ENCODE data around the gene RASGRF2.
"Not testable (repeated sequence)": the region's sequence is repeated elsewhere in the genome, so short reads cannot be mapped to it uniquely, and the experiment has no call there.

RASGRF2 gene

GRCh38 chr5:80987078-80987766, 27.1 kb downstream of the RASGRF2 start:
- DNase-seq: no peak

GRCh38 chr5:80988419-80988935, 28.3 kb downstream of the RASGRF2 start:
- no peak for DNase-seq

- DNase-seq: no peak
Measured at GRCh38 chr5:80989883-80990282, 29.7 kb downstream of the RASGRF2 start.

DNA sequence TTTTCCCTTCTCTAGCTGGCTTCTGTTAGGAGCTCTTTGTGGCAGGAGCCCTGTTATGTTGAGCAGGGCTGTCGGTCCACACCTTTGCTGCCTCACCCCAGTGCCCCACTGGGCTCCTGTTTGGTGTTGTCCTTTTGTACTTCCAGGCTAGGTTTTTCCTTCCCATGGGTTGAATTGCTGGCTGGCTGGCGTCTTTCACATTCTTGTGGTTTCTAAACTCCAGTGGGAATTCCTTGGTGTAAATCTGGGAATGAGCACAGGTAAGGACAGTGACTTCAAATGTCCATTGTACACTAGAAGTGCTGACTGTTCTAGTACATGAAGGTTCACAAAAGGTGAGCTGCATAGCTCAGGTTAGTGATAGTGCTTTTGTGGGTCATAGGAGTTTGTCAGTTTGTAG, 30.4 kb downstream of the RASGRF2 start:
- DNase-seq: no peak

DNA sequence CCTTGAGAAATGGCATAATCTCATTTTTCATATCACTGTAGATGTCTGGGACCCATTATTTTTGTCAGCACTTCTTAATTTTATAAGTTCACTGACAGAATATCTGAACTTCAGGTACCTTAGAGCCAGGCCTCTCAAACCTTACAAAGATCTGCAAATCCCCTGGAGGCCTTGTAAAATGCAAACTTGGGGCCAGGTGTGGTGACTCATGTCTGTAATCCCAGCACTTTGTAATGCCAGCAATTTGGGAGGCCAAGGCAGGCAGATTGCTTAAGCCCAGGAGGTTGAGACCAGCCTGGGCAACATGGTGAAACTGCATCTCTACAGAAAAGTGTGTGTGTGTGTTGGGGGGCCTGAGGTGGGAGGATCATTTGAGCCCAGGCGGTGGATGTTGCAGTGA, 30.8 kb downstream of the RASGRF2 start:
- no peak for DNase-seq

DNA sequence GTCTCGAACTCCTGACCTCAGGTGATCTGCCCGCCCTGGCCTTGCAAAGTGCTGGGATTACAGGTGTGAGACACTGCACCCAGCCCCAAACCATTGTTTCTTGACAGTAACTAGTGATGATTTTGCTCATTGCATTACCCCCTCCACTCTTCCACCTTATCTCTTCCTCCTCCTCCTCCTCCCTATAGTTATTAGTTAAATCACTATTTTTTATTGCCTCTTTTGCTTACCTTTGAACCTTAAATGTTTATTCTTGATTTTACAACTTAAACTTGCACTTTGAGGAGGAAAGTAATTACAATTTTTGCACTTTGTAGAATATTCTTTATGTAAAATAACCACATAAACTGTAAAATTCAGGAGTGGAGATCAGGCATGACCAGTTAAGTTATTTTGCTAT, 35.7 kb downstream of the RASGRF2 start:
- no peak for DNase-seq

DNA sequence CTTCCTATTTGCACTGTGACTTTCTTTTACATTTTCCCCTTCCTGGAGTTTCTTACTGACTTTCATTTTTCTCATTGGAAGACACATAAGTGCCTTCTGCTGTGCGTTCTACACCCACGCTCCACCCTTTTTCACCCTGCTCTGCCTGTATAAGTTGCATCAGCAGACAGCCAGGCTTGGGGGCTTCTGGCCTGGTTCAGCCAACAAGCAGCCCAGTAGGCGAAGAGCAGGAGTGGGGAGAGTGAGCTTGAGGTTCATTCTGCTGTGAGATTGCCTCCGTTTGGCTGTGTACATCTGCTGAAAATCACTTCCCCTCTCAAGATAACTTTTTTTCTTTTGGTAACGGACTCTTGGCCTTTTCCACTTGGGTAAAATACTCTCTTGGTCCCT, 38.4 kb downstream of the RASGRF2 start:
- DNase-seq: no peak

- no peak for DNase-seq
Measured at GRCh38 chr5:81003811-81004386, 43.7 kb downstream of the RASGRF2 start.

DNA sequence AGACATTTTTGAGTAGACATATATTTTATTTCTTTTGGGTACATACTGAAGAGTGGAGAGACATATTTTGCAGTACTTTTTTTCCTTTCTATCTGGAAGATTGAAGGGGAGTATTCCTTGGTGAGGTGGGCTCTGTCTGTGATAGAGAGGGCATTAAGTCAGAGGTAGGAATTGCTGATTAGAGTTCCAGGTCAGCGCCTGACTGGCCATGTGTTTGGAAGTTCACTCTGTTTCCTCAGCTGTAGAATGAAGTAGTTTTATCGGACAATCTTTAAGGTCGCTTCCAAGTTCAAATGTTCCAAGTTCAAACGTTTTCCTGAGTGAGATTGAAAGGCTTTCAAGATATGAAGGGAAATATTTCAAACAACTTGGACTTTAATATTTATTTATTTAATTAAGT, 45.5 kb downstream of the RASGRF2 start:
- DNase-seq: no peak

GRCh38 chr5:81006231-81006630, 46.1 kb downstream of the RASGRF2 start:
- no peak for DNase-seq

GRCh38 chr5:81006947-81007636, 46.9 kb downstream of the RASGRF2 start:
- DNase-seq: no peak

DNA sequence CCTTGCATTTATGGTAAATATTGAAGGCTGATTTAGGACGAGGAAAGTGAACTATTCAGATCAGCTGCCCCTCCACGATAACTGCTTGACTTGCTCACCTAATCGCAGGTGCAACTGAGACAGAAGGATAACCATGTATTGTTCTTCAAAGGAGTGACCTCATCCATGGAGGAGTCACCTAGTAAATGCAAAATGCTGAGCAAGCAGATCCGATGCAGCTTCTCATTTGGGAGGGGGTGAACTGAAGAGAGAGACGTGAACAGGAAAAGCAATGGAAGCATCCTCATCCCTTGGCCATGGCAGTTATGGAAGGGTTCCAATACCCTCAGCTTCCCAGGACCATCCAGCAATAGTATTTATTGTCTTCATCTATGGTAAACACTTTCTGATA, 47.5 kb downstream of the RASGRF2 start:
- no peak for DNase-seq

GRCh38 chr5:81010336-81011169, 50.4 kb downstream of the RASGRF2 start:
- no peak for DNase-seq

GRCh38 chr5:81014348-81014747, 54.2 kb downstream of the RASGRF2 start:
- no peak for DNase-seq

GRCh38 chr5:81016116-81016515, 56.0 kb downstream of the RASGRF2 start:
- DNase-seq: no peak

DNA sequence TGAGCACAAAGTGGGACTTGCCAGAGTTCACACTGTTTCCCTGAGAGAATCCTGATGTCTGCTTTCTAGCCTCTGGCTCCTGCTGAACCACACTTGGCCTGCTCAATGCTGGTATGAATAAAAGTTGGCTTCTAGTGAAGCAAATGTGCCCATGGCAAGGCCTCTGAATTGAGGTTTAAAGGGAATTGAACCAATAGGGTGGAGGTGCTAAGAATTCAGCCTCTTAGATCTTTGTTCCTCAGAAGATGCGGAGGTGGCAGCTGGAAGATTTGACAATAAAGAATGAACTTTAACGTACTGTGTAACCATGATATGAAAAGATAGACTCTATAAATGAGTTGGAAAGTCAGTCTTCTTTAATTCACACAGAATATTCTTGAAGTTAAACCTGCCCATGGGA, 57.2 kb downstream of the RASGRF2 start:
- no peak for DNase-seq

DNA sequence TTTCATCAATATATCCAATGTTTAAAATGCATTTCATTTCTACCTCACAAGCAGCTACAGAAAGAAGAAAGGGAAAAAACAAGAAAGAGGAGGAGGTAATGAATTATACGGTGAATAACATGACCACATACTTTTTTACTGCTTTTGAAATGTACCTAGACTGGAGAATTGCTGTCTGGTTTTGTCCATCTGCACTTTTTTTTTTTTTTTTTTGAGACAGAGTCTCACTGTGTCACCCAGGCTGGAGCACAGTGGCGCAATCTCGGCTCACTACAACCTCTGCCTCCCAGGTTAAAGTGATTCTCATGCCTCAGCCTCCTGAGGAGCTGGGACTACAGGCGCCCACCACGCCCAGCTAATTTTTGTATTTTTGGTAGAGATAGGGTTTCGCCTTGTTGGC, 58.4 kb downstream of the RASGRF2 start:
- not testable (repeated sequence) for DNase-seq

DNA sequence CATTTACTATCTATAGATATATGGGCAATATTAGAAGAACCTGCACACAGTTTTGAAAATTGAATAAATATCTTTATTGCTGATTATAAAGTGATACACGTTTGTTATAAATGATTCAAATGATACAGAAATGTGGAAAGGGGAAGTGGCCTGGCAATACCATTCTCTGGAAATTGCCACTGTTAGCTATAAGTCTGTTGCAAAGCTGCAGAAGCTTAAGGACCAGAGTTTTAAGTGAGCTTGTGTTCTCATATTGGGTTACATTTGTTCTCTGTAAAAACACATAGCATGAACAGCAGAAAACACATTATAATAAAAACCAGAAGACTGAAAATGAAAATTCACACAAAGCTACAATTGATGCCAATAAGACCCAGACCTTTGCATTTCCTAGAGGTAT, 59.6 kb downstream of the RASGRF2 start:
- DNase-seq: no peak

DNA sequence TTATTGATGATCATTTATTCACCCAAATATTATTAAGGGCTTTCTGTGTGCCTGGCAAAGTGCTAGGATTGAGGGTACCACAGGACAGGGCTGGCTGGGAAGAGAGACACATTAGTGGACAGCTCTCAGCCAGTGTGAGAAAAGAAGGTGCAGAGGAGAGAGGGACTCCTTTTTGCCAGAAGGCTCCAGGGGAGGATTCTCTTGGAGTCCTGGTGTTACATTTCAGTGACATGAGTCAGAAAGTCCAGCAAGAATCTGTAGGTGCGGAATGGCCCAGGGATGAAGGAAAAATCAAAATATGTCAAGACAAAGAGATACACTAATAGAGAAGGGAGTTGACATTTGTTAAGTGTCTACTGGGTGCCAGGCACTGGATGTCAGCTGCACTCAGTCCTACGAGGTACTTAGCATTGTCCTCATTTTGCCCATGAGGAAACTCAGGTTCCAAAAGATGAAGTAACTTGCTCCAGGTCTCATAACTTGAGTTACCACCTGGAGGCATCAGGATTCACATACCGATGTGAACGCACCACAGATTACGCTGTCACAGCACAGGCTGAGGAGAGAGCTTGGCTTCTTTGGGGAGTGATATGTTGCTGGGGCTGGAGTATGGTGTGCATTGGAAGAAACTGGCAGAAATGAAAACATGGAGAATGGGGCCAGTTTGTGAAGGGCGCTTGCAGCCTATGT, 60.5 kb downstream of the RASGRF2 start:
- DNase-seq: no peak

DNA sequence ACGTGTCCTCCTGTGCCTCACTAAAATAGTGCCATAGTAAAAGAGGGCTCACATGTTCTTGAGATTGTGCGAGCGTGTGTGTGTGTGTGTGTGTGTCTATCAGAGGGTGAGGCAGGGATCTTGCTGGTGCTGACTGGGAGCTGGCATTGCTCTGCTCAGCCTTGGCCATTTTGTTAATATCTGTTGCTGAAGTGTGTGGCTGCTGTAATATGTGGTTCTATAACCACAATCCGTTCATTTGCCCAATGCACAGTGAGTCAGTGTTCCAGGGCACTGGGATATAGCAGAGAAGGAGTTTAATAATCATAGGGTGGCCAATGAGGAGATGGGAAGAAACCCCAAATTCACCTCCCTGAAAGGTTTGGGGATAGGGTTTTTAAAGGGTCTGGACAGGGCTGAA, 61.3 kb downstream of the RASGRF2 start:
- DNase-seq: no peak

DNA sequence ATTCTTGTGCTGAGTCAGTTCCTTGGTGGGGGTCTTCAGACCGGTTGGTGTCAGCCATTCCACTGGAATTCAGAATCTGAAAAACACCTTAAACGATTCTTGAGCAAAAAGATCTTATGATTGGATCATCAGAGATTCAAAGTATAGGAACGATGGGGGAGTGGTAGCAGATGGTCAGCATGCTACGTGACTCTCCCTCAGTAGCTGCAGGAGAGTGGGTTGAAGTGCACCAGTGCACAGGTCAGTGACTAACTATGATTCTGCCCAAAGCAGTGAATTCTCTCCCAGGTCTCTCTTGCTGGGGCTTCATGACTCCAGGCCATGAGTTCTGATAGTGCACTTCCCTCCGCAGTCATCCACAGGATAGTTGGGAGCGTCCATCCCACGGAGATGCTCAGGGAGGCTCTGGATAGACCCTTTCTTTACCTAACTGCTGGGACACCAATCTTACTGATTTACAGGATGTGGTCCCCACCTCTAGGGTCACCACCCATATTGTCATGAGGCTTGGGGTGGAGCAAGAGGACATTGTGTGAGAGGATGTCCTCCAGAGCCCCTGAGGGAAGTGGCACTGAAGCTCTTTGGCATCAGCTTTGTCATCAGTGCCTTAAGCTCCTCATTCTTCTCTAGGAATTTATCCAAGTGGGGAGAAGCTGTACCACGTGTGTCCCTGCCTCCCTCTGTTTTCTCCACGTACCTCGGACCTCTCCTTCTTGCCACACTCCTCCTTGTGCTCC, 62.0 kb downstream of the RASGRF2 start:
- no peak for DNase-seq

- DNase-seq: no peak
Measured at GRCh38 chr5:81022688-81023084, 62.5 kb downstream of the RASGRF2 start.

Measured in NCI-H2081 treated with DMSO at 0.1 percent for 48 hours (cell line).